ENCODE measurements around the gene AKAP5.
"Not testable (repeated sequence)": the region's sequence is repeated elsewhere in the genome, so short reads cannot be mapped to it uniquely, and the experiment has no call there.

The AKAP5 gene

DNA sequence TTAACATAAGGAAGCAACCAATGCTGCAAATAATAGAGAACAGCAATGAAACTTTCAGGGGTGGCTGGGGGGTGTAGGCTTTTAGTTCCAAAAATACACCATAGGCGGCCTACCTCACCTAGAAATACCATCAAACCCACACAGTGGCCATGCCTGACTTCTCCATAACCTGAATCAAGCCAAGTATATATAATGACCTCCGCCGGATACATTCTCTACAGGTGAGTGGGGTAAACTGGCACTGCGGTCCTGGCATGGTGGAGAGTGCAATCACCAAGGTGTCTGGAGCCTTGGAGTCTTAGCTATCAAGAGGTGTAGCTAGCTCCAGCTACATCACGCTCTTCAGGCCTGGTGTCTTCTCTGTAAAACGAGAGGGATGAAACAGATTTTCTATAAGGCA, 37.2 kb downstream of the AKAP5 start:
- DNase-seq: no peak

DNA sequence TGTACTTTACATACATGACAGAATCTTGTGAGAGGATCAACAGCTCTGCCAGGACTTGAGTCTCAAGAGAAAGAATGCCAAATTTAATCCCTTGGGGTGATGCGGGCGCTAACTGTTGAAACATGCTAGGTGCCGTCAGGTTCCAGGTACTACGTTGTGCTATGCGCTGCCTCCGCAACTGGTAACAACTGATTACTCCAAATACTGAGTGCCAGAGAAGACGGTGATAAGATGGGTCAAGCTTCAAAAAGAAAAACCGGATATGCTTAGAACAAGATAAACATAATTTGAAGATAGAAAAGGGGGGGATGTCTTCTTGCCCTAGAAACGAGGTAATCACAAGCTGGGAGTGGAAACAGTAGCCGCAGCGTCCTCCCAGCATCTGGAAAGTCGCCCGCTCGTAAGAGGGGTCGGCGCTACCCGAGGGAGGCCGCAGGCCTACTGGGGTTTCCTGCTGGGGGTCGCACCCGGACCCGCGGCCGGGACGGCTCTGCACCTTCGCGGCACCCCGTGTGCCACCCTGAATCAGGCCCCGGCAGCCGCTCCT, 37.7 kb downstream of the AKAP5 start:
- DNase-seq: peak in 6 of 58 donors; percentile 23 to 62 (median 42)

DNA sequence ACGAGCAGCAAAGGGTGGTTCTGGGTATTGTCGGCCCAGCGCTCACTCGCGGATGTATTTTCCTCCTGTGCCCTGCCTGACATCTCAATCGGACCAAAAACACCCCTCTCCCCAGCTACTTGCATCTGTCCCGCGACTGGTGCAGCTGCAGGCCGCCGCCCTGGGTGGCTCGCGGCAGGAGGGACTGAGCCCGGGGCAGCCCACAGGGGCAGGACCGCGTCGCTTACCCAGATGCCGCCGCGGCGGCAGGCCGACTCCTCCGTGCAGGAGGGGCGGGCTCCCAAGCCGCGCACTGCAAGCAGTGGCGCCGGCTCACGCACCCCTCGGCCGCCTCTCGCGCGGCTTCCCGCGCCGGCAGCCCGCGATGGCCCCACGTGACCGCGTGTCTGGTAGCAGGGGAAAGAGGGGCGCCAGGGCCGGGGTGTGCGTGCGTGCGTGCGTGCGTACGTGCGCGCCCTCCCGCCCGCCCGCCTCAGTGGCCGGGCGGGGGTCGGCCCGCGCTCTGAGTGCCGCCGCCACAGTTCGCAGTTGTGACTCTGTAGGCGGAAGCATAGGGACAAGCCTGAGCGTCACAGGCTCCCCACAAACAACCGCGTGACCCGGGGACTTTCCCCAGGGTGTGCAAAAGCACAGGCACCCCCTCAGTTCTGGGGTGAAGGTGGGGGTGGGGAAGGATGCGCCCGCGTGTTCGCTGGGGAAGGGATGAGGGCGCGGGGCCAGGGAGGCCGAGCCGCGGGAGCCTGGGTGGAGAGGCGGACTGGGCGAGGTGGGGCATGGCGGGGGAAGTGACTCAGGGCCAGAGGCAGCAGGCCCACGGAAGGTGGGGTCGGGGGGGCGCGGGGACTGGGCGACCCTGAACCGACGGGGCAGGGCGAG, 38.4 kb downstream of the AKAP5 start, which contains the start of gene ZBTB25:
Gene ZBTB25 (minus strand): TSS at position 405 of the 876 bp plus-strand sequence. CDS start 13,305 bp downstream, outside the sequence.
- peak; percentile 65 to 97 (median 89) for DNase-seq

DNA sequence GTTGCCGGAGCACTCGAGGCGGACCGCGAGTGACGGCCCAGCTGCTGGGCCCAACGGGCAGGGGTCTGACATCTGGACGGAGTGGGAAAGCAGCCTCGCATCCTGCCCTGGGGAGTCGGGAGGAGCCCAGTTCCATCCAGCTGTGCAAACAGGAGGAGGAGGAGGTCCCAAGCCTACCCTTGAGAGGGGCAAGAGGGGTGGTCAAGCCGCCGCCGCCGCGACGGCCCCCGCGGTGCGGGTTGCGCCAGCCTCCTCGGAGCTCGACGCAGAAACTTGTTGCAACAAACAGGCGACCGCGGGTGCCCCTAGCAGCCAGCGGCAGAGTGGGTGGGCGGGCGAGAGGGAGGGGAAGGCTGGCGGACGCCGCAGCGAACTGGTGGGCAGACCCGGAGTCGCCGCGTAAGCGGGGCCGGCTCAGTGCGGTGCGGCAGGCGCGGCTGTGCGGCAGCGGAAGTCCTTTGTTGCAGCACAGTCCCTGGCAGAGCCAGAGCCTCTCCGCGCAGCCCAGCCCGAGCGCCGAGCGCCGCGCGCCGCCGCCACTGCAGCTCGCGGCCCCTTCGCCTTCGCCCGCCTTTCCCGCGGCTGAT, 39.1 kb downstream of the AKAP5 start, which contains the start of gene ZBTB1:
Gene ZBTB1 (plus strand): TSS at position 461 of the 587 bp plus-strand sequence. CDS start 16,735 bp downstream, outside the sequence.
- peak in 57 of 58 donors; percentile 34 to 88 (median 75) for DNase-seq

DNA sequence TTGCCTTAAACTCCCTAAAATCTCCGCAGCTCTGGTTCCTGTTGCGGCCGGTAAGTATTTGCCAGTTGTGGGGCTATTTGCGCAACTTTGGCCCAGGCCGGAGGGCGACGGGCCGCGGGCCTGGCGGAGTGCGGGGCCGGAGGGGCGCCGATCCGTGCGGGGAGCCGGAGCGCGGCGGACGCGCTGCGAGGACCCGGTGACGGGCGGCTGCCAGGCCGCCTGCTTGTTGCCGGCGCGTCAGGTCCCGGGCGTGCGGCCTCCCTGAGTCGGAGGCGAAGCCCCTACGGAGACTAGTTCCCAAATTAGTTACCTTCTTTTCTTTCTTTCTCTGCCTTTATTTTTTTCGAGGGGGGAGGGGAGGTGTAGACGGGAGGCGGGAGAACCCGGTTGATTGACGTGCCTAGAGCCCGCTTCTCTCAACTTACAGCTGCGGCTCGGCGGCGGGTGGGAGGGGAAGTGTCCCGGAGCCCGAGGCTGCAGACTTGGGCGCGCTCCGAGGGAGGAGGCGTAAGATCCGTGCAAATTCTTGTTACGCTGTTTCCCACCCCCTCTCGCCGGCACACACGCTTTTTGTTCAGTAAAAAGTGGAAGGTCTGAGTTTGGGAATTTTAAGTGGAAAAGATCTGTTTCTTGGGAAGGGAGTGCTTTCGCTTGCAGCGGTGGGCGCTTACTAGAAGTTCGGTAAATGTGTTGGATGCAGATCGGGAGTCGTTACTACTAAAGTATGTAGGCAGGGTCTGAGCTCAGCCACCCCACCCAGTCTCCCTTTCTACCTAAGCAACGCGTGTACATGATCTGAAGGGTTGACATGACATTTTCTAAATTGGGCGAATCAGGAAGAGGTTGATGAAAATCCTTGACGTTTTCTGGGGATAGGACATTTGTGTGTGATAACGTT, 39.8 kb downstream of the AKAP5 start:
- DNase-seq: peak in 57 of 58 donors; percentile 33 to 87 (median 75)

DNA sequence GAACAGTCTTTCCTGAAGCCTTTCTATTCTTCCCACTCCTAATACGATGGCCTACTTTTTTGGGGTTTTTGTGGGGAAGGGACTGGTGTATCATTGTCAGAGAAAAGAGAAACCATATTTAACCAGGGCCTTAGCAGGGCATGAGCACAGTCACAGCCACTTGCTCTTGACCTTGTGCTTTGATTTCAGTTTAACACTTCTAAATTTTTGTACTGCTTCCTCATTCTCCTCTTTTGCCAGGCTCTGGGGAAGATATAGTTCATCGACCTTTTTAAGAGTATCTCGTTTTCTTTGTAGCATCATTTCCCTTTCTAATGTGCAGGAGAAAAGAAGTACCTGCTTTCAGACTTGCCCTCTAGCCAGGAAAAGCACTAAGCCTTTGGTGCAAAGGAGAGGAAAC, 41.4 kb downstream of the AKAP5 start:
- DNase-seq: no peak

DNA sequence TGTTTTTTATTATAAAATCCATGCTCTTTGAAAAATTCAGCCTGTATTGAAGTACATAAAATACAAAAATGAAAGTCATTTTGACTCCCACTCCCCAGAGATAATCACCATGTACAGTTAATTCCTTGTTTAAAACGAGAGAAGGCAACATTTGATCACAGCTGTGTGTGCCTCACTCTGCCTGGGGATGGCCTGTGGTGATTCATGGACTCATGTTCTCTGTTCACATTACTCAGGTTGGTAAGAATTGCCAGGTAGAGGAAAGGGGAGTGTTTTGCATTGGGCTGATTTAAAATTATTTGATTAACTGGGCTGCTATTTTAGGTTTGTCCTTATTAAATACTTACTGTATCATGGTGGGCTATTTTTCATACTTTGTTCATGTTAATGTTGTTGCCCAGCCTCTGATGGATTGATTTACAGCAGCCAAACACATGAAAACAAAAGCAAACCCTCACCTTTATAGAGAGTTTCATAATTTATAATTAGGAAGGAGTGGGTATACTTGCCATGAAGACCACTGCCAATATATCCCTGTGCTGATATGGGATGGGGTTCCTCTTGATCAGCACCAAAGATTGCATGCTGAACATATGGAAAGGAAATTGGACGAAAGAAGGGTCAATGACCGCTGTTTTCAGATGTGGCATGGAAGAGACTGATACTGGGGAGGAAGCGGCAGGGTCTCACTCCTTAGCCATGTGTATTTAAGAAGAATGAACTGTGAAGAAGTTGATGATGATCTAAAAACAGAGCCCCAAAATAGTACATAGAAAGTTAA, 42.3 kb downstream of the AKAP5 start:
- DNase-seq: no peak

DNA sequence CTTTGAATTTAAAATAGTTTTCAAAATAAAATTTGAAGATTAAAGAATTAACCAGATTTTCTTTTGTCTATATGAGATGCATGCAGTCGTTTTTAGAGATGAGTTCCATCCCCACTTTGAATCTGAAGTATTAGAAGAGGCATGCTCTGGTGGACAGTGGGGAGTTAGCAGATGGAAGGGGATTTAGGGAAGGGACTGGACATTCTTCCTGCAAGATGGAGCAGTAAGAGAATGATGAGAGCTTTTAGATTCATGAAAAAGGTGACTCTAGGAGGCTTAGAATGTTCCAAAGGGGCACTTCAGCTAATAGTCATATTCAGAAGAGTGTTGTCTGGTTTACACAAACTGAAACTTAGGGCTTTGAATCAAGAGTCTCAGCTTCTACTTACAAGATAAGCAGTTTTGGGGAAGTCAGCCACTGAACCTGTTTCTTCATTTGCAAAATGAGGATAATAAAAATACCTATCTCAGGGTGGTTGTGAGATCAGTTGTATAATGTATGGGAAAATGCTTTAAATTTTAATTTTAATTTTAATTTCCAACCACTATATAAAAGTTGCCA, 43.0 kb downstream of the AKAP5 start:
- DNase-seq: no peak

DNA sequence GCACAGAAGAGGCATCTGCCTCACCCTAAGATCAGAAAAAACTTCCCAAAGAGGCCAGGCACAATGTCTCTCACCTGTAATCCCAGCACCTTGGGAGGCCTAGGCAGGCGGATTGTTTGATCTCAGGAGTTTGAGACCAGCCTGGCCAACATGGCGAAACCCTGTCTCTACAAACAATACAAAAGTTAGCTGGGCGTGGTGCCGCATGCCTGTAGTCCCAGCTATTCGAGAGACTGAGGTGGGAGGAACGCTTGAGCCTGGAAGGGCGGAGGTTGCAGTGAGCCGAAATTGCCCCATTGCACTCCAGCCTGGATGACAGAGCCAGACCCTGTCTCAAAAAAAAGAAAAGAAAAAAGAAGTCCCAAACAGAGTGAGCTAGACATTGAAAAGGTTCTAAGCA, 43.7 kb downstream of the AKAP5 start:
- no peak for DNase-seq

DNA sequence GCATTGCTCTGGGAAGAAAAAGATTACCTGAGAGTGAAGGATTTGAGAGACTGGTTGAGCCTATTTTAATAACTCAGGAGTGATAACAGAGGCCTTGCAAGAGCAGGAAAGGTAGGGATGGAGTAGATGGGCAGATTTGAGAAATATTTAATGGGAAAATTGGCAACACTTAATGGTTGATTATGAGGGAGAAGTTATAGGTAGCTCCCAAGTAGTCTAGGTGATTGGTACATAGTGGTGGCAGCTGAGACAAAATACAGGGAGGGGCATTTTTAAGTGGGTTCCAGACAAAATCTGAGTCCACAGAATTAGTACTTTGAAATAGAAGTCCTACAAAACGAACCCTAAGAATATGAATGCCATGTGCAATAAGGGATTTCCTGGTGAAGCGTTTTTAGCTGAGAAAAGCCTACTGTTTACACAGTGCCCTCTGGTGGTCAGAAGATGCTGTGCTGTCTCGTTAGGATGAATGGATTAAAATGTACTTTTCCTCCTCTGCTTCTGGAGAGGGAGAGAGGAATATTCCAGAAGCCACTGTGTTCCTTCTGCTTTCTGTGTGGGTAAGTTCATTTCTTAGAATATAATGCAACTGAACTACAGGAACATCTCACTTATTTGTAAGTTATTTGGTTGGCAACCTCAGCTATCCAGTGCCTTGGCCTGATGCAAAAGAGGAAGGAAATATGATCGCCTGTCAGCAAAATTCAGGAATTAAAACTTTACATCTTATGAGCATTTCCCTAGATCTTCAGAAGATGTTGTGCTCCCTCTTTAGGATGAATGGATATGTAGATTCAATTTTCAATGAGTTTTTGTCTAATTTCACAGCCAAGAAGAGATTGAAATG, 45.7 kb downstream of the AKAP5 start:
- DNase-seq: peak in 35 of 58 donors; percentile 6 to 71 (median 33)

DNA sequence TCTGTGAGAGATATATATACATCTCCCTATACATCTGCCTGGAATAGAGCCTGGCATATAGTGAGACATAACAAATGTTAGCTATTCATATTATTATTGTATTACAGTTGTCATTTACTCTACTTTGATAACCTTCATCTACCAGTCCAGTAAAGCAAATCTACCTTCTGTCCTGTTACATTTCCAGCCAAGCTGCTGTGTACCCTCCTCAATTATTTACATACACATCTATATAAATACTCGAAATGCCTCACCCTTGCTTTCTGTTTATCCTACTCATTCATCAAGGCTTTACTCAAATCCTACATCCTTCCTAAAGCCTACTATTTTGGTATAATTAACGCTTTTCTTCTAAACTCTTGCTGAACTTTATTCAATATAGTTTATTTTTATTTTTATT, 48.0 kb downstream of the AKAP5 start:
- no peak for DNase-seq

DNA sequence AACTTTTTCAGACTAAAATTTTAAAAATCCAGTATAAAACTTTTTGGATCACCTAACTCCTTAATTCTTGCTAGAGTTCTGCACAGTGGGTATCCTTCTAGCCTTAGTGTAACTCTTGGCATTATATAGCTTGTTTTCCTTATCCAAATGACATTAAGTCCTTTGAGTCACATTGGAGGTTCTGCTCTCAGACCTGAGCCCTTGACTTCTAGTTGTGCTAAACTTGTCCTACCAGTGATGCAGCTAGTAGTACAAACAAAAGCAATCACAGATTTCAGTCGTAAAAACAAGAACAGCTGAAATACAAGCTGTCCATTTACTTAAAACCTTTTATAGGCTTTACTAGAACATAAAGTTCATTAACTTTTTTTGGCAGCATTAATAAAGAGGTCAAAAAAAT, 49.8 kb downstream of the AKAP5 start:
- DNase-seq: no peak

DNA sequence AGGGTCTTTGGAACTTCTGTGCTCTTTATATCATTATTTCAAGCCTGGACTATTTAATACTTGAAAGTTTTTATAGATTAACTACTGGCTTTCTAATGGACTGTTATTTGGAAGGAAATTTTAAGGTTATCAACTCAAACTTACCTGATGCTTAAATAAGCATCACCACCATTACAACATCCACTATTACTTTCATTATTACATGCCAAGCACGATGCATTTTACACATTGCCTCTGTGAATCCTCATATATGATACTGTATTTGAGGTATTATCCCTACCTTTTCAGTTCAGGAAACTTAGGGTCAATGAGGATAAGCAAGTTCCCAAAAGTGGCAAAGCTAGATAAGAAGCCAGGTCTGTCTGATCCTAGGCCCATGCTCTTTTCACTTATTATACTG, 51.7 kb downstream of the AKAP5 start:
- DNase-seq: no peak

DNA sequence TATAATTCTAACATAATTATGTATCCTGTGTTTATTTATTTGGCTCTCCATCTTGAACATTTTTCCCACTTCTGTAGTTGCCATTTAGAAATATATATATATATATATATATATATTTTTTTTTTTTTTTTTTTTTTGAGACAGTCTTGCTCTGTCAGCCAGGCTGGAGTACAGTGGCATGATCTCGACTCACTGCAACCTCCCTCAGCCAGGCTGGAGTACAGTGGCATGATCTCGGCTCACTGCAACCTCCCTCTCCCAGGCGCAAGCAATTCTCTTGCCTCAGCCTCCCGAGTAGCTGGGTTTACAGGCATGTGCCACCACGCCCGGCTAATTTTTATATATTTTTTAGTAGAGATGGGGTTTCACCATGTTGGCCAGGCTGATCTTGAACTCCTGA, 52.4 kb downstream of the AKAP5 start:
- not testable (repeated sequence) for DNase-seq

DNA sequence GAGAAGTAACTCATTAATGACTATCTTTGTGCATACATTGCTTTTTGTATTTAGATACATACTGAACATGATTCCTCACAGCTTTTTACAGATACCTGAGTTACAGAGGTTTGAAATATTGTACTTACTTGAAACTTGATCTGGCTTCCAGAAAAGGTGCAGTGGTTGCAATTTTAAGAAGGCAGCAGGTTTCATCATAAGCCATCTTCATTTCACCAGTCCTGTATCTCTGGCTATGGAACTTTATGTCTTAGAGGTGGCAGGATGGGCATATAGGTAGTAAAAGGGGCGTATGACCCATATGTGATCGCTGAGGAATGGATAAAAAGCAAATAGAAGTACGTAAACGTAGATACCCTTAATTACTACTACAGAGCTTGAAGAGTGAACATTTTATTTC, 52.9 kb downstream of the AKAP5 start:
- DNase-seq: no peak

DNA sequence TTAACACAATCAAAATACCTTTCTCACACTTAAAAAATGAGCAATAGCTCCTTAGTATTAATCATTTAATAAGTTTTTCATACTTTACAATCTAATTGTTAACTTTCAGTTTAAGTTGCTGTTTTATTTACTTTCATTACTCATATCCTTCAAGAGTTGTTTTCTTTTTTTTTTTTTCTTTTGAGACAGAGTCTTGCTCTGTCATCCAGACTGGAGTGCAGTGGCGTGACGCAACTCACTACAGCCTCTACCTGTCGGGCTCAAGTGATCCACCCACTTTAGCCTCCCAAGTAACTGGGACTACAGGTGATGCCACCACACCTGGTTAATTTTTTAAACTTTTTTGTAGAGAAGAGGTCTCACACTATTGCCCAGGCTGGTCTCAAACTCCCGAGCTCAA, 55.4 kb downstream of the AKAP5 start:
- DNase-seq: no peak

DNA sequence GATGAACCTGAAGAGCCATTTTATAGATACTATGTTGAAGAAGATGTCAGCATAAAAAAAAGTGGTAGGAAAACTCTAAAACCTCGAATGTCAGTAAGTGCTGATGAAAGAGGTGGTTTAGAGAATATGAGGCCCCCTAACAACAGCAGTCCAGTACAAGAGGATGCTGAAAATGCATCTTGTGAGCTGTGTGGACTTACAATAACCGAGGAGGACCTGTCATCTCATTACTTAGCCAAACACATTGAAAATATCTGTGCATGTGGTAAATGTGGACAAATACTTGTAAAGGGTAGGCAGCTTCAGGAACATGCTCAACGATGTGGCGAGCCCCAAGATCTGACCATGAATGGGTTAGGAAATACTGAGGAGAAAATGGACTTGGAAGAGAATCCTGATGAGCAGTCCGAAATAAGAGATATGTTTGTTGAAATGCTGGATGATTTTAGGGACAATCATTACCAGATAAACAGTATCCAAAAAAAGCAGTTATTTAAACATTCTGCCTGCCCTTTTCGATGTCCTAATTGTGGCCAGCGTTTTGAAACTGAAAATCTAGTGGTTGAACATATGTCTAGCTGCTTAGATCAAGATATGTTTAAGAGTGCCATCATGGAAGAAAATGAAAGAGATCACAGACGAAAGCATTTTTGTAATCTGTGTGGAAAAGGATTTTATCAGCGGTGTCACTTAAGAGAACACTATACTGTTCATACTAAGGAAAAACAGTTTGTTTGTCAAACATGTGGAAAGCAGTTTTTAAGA, 57.5 kb downstream of the AKAP5 start:
- no peak for DNase-seq

Measured in anterior cingulate cortex (tissue), 58 donors.